T-helper 1 cell (primary cell): Measurements from ENCODE around the gene PHLDB1.
"Not testable (repeated sequence)": the region's sequence is repeated elsewhere in the genome, so short reads cannot be mapped to it uniquely, and the experiment has no call there.

ENCODE experiments used
- DNase-seq, 5 donors: peaks; one replicate each; pipeline ENCODE4 v3.0.0-alpha.2; 2012 to 2020

PHLDB1 gene

DNA sequence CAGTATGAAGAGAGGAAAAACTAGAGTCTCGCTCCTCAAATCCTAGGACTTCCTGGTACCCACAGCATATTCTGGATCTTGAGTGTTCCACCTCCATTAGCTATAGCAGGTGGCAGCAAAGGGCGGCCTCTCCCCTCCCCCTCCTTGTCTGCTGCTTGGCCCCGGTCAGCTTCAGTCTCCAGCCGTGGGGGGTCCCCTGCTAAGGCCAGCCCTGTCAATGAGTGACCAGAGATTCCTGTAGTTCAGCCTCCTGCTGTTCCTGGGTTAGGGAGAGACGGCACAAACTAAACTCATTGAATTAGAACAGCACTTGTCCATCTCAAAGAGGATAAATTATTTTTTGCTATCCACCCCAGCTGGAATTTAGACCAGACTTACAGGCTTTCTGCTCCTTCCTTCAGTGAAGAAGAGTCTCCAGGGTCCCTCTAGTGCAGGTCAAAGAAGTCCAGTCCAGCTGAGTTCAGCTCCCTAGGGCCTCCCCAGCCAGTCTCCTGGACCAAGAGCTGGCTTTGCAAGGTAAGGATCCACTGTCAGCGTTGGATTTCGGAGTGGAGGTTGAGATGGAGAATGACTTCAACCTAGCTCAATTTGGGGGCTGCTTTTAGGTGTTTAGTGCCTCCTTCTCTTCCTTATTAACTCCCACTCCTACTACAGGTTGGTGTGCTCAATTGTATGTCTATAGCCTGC, 1.1 kb upstream of the PHLDB1 start:
- DNase-seq, result no peak

GRCh38 chr11:118606844-118607228, 579 bp upstream of the PHLDB1 start:
- no peak for DNase-seq

DNA sequence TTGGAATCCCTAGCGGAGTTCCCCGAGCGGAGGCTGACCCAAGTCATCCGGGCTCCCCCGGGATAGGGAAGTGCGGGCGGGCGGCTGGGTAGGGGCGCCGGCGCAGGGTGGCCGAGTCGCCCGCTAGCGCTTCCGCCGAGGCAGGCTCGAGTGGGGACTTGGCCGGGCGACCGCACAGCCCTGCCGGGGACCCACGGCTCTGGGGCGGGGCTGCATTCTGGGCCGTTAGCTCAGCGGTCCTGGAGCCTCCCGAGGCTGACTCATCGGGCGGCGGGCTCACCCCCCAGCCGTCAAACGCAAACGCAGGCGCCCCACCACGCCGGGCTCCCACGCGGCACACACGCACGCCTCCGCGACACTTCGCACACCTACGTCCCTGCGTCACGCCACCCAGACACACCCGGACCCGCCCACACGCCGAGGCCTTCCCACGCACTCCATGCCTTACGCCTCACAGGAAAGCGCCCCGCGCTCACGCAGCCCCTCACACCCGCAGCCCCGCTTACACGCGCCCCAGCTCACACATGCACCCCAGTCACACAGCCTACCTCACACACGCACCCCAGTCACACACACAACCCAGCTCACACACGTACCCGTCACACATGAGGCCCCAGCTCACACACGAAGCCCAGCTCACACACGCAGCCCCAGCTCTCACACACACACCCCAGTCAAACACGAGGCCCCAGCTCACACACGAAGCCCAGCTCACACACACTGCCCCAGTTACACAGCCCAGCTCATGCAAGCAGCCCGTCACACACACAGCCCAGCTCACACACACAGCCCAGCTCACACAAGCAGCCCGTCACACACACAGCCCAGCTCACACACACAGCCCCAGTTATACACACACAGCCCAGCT, 1.2 kb downstream of the PHLDB1 start:
- DNase-seq, result peak; percentile 69 to 89 (median 84)

DNA sequence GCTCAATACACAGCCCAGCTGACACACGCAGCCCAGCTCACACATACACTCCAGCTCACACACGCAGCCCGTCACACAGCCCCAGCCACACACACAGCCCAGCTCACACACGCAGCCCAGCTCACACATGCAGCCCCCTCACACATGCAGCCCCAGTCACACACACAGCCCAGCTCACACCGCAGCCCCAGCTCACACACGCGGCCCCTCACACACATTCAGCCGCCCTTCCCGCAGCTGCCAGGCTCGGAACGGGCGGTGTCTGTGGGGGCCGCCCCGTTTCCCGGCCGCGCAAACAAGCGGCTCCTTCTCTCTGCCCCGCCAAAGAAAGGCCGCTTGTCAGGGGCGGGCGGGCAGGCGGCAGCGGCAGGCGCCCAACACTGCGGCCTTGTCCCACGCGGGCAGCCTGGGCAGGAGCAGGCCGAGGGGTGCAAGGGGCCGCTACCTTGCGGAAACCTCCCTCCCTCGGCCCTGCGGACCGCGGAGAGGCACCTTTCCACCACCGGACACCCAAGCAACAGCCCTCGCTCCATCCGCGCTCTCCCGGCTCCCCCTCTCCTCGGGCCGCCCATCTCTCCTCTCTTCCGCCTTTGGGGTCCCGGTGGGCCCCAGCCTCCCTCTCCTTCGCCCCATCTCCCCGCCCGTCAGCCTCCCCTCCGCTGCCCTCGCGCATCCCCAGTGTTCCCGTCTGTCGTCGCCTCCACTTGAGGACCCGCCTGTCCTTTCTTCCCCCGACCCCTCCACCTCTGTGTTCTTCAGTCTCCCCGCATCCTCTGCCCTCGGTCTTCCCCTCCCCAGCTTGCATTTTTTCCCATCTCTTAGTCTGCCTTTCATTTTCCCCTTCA, 2.2 kb downstream of the PHLDB1 start:
- peak in 3 of 5 donors; percentile 10 to 25 (median 22) for DNase-seq

GRCh38 chr11:118610225-118610772, 2.9 kb downstream of the PHLDB1 start:
- peak in 1 of 5 donors; percentile 13 for DNase-seq

DNA sequence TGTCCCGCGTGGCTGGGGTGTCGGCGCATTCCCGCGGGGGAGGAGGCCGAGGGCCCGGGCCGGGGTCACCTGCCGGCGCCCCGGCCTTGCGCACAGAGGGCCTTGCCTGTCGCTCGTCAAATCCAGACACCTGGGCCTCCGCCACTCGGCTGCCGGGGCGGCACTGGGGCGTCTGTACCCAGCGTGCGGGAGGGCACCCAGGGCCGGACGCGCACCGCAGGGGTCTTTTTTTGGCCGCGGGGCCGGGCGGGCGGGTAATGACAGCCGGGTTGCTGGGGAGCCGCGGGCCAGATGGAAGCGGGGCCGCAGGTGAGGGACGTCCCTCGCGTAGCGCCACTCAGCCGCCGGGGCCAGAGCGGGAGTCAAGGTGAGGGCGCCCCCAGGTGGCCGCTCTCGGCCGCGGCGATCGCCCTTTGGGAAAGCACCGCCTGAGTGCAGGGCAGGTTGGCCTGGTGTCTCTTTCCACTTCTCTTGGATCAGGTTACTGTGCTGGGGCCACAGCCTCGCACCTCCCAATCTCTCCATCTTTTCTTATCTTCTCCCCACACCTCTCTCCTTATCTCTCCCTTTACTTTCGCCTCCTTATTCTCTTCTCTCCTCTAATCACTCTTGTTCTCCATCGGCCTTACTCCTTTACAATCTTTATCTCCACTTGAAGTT, 3.5 kb downstream of the PHLDB1 start:
- peak; percentile 76 to 82 (median 80) for DNase-seq

- DNase-seq, result not testable (repeated sequence)
These were observed 4.0 kb downstream of the PHLDB1 start for GRCh38 chr11:118611433-118611795.

DNA sequence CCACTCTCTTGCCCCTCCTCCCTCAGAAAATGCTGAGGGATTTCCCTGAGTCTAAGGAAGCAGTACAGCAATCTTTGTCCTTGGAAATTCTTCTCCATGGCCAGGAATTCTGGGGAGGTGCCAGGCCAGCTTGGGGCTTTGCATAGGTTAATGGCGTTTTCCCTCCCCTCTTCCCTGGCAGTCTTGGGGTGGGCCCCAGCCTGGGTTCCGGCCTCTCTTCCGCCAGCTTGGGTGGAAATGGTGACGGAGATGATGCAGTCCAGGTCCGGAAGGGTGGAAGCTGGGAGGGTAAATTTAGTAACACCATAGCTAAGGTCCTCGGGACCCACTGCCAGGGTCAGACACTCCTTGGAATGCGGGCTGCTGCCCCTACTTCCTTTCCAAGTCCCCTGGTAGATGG, 5.0 kb downstream of the PHLDB1 start:
- DNase-seq, result no peak

- DNase-seq, result no peak
These were observed 7.1 kb downstream of the PHLDB1 start for GRCh38 chr11:118614511-118614910.

DNA sequence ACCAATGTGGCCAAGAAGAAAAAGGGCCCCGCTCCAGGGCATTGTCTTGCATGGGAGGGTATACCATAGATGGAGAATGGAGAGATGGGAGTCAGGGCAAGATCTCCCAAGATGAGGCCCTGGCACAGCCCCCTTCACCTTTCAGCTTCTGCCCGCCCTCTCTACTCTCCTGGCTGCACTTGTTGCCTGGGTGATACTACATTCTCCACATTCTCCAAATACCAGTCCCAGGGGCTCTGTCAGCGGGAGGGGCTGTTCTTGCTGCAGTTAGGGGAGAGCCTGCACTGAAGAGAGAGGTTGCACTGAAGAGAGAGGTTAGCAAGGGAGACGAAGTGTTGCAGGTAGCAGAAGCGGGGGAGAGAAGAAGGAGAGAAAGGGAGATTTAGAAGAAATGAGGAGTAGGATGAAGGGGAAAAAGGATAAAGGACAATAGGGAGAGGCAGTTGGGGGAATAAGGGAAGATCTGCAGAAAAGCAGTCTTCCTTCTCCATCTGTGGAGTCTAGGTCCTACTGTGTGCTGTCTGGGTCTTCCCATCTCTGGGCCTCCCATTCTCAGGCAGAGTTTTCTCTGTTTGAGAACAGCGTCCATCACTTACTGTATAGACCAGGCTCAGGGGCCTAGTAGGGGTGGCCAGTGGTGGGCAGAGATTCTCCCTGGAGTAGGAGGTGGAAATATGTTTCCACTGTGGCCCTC, 8.0 kb downstream of the PHLDB1 start:
- DNase-seq, result no peak

- DNase-seq, result no peak
These were observed 8.6 kb downstream of the PHLDB1 start for GRCh38 chr11:118615976-118616371.

DNA sequence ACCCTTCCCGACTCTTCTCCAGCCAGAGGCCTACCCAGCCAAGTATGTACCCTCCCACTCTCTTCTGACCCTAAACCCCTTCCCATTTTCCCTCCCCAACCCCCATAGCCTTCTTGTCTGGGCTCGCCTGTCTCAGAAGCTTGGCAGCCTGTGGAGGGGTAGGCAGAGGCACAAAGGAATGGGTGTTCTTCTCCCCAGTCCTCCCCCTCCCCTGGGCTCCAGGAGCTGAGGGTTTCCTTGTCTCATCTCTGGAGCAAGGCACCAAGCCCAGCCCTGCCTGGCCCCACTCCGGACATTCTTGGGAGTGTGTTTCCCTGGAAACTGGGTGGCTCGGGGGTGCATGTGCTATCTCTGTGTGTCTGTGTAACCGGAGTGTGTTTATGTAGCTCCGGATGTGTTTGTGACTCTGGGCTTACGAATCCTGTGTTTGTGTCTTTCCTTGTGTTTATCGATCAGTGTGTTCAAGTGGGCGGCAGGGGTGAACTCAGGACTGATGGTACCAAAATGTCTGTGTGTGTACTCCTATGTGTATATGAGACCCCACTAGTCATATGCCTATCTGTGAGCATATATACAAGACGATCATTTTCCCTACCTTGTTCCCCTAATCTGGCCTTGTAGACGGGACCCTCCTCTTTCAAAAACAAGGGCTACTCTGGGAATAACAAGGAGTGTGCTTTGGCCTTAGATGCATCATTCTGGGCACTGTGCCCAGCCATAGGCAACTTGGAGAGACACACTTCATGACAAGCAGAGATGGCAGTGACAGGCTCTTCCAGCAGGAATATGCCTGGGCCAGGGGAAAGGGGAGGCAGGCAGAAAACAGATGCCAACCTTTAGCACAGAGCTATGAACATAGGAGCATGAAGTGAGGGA, 10.9 kb downstream of the PHLDB1 start:
- DNase-seq, result no peak

- no peak for DNase-seq
These were observed 11.6 kb downstream of the PHLDB1 start for GRCh38 chr11:118618991-118619375.

DNA sequence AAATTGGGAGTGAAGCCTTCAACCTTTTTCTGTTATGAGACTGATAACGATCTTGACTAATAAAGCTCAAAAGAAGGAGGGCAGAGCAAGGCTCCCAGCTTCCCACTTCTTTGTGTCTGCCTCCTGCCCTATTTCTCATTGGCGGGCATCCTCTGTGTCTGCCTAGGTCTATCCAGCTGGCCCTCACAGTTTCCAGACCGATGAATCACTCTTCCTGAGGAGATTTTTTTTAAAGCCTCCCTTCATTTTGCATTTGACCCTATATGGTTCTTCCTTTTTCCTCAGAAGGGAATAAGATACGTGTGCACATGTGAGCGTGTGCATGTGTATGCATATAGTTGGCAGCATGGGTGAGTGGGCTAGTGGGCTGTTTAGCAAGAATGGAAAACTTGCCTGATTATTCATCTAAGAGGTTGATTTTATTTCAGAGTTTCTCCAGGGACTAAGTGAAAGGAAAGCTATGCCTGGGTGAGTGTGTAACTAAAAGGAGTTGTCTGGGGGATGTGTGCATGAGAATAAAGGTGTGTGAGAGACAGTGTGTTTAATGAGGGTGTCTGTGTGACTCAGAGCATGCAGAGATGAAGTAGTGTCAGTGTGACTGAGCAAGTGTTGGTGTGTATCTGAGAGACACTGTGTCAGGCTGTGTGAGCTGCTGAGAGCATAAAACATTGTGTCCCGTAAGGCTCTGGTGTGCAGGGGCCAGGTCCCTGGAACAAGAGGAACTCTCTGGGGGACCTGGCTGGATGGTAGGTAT, 12.2 kb downstream of the PHLDB1 start:
- DNase-seq, result no peak

DNA sequence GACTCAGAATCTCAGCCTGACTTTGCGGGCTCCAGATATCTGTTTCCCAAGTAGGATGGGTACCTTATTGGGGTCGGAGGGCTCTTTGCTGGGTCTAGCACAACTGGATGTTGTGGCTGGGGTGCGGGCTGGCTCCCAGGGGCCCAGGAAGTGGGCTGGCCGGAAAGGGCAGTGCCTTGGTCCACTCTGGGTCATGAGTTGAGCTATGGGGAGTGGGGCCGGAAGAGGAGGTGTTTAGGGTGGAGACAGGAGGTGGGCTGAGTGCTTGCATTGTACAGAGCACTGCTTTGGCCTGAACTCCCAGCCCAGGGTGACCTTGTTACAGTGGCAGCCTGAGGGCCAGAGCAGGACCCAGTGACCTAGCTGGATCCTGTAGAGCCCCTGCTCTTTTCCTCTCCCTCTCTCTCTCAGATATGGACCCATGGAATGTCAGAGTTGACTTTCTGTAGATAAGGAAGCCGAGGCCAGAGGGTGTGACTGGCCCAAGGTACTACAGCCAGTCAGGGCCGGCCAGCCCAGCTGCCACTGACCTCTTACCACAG, 13.2 kb downstream of the PHLDB1 start:
- DNase-seq, result no peak

- no peak for DNase-seq
These were observed 13.8 kb downstream of the PHLDB1 start for GRCh38 chr11:118621071-118621783.

GRCh38 chr11:118621784-118622375, 14.5 kb downstream of the PHLDB1 start:
- DNase-seq, result no peak
